Astrocyte (in vitro differentiated cells and primary cell): Measurements from ENCODE around the gene HJURP. TPM values are rescaled to one million over a fixed set of nuclear protein-coding genes. Genes with fewer than 3 reads are reported as not detected.

Source experiments
- DNase-seq: peaks from one replicate; pipeline ENCODE4 v3.0.0-alpha.2; 2010; ENCODE audit warnings: low read depth
- FAIRE-seq: peaks from 2 replicates; lab custom pipeline; 2011; peaks lifted over from hg19 to GRCh38; lab: Jason Lieb, UNC
- H2AFZ ChIP-seq: 2 replicates; pipeline ENCODE4 v1.6.0; 2012; ENCODE audit warnings: low read depth, low read length, inconsistent platforms
- H3K27ac ChIP-seq: 2 replicates; pipeline ENCODE4 v1.5.1; 2011; ENCODE audit warnings: low read depth, low read length, inconsistent platforms
- H3K27me3 ChIP-seq: 2 replicates; pipeline ENCODE4 v1.6.0; 2011; ENCODE audit warnings: low read length, inconsistent platforms; ENCODE audit not compliant: insufficient read depth
- H3K36me3 ChIP-seq: 2 replicates; pipeline ENCODE4 v1.5.1; 2011; ENCODE audit warnings: low read length, inconsistent platforms; ENCODE audit not compliant: insufficient read depth
- H3K4me1 ChIP-seq: 2 replicates; pipeline ENCODE4 v1.5.1; 2011; ENCODE audit warnings: low read length, inconsistent platforms; ENCODE audit not compliant: insufficient read depth
- H3K4me2 ChIP-seq: 2 replicates; pipeline ENCODE4 v1.6.0; 2012; ENCODE audit warnings: low read length, inconsistent platforms
- H3K4me3 ChIP-seq: 2 replicates; pipeline ENCODE4 v1.5.1; 2011; ENCODE audit warnings: low read depth, mild to moderate bottlenecking, low read length, inconsistent platforms; ENCODE audit not compliant: insufficient read depth
- H3K79me2 ChIP-seq: 2 replicates; pipeline ENCODE4 v1.6.0; 2012; ENCODE audit warnings: mild to moderate bottlenecking, low read length, inconsistent platforms; ENCODE audit not compliant: insufficient read depth
- H3K9ac ChIP-seq: 2 replicates; pipeline ENCODE4 v1.6.0; 2012; ENCODE audit warnings: mild to moderate bottlenecking, low read length, inconsistent platforms
- H3K9me3 ChIP-seq: 2 replicates; pipeline ENCODE4 v1.5.1; 2012; ENCODE audit warnings: low read depth, mild to moderate bottlenecking, low read length, inconsistent platforms; ENCODE audit not compliant: insufficient read depth
- H4K20me1 ChIP-seq: 2 replicates; pipeline ENCODE4 v1.6.0; 2012; ENCODE audit warnings: low read length, inconsistent platforms; ENCODE audit not compliant: insufficient read depth
- H3K27ac Mint-ChIP-seq: one replicate; pipeline ENCODE4 v1.8.0; 2021; ENCODE audit warnings: mild to moderate bottlenecking, mixed read lengths; ENCODE audit not compliant: unreplicated experiment
- H3K27me3 Mint-ChIP-seq: one replicate; pipeline ENCODE4 v1.8.0; 2021; ENCODE audit warnings: low read depth, mixed read lengths; ENCODE audit not compliant: unreplicated experiment
- H3K36me3 Mint-ChIP-seq: one replicate; pipeline ENCODE4 v1.8.0; 2021; ENCODE audit warnings: low read depth, mixed read lengths; ENCODE audit not compliant: unreplicated experiment
- H3K4me1 Mint-ChIP-seq: one replicate; pipeline ENCODE4 v1.8.0; 2021; ENCODE audit warnings: low read depth, mixed read lengths; ENCODE audit not compliant: unreplicated experiment
- H3K4me3 Mint-ChIP-seq: one replicate; pipeline ENCODE4 v1.8.0; 2021; ENCODE audit warnings: mild to moderate bottlenecking, moderate library complexity, mixed read lengths; ENCODE audit not compliant: unreplicated experiment
- H3K9me3 Mint-ChIP-seq: one replicate; pipeline ENCODE4 v1.8.0; 2021; ENCODE audit warnings: mild to moderate bottlenecking, mixed read lengths; ENCODE audit not compliant: unreplicated experiment
- CTCF ChIP-seq: IDR thresholded peaks from 2 replicates; pipeline ENCODE4 v1.5.1; 2011; ENCODE audit warnings: low read depth, mild to moderate bottlenecking, inconsistent platforms, low read length, moderate library complexity; ENCODE audit not compliant: insufficient read depth
- EZH2 ChIP-seq: IDR thresholded peaks from 2 replicates; pipeline ENCODE4 v1.6.1; 2012; ENCODE audit warnings: mild to moderate bottlenecking, low read length, inconsistent platforms; ENCODE audit not compliant: insufficient read depth
- total RNA-seq: library from RNA; stranded (reverse); gene quantifications from 2 replicates; pipeline ENCODE4 v1.2.1, GENCODE V29; 2021

HJURP gene
- total RNA-seq, 1 donor from 2014 or later, result 5.9 TPM

DNA sequence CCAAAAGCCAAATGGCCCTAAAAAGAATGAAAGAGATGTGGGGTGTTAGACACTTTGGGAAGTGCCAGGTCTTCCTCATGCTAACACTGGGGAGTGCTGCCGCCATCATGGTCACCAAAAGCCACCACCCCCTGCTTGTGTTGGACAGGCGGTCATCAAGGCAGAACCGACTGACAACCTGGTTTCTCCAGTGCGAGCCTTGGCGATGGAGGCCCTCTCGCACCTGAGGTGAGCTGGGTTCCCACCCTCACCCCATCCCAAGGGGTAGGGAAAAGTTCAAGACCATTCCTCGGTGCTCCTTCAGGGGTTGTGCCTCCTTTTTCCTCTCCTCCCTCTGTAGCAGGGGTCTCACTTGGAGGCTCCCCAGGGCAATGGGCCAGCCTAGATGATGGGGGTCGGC lies 42.6 kb downstream of the HJURP start:
- H3K4me1 Mint-ChIP-seq, result no peaks in the 10 kb centered on the region
- Histone ChIP-seq H3K27ac (no peak overlapping the region), H2AFZ (no peak overlapping the region), H3K9ac (no peak overlapping the region), H4K20me1 (no peaks in the 10 kb centered on the region), H3K4me1 (no peaks in the 10 kb centered on the region), H3K79me2 (no peaks in the 10 kb centered on the region), H3K27me3 (peaks cover 4% of the 10 kb centered on the region), H3K4me2 (no peak overlapping the region), H3K36me3 (no peaks in the 10 kb centered on the region), H3K4me3 (no peak overlapping the region), H3K9me3 (no peaks in the 10 kb centered on the region)
- FAIRE-seq, result no peak
- DNase-seq, result no peak
- no peak overlapping the region for H3K27ac Mint-ChIP-seq
- no peaks in the 10 kb centered on the region for H3K36me3 Mint-ChIP-seq
- H3K9me3 Mint-ChIP-seq, result no peaks in the 10 kb centered on the region
- TF ChIP-seq EZH2 (no peak), CTCF (no peak)
- peaks cover 28% of the 10 kb centered on the region for H3K27me3 Mint-ChIP-seq
- no peak overlapping the region for H3K4me3 Mint-ChIP-seq

GRCh38 chr2:233811087-233811486 lies 43.2 kb downstream of the HJURP start:
- FAIRE-seq (no peak), DNase-seq (no peak)
- H3K27ac Mint-ChIP-seq, result no peak overlapping the region
- H3K4me1 ChIP-seq, result no peaks in the 10 kb centered on the region
- H3K36me3 Mint-ChIP-seq, result no peaks in the 10 kb centered on the region
- H3K9me3 ChIP-seq, result no peaks in the 10 kb centered on the region
- no peaks in the 10 kb centered on the region for H3K9me3 Mint-ChIP-seq
- no peak overlapping the region for H2AFZ ChIP-seq
- H3K27ac ChIP-seq, result no peak overlapping the region
- H3K27me3 Mint-ChIP-seq, result peaks cover 28% of the 10 kb centered on the region
- no peak for TF ChIP-seq EZH2
- no peak for TF ChIP-seq CTCF
- no peak overlapping the region for H3K4me3 Mint-ChIP-seq
- H3K4me2 ChIP-seq, result no peak overlapping the region
- no peaks in the 10 kb centered on the region for H3K79me2 ChIP-seq
- no peaks in the 10 kb centered on the region for H4K20me1 ChIP-seq
- no peaks in the 10 kb centered on the region for H3K36me3 ChIP-seq
- no peak overlapping the region for H3K4me3 ChIP-seq
- peaks cover 4% of the 10 kb centered on the region for H3K27me3 ChIP-seq
- H3K4me1 Mint-ChIP-seq, result no peaks in the 10 kb centered on the region
- no peak overlapping the region for H3K9ac ChIP-seq

- Histone ChIP-seq H4K20me1 (no peaks in the 10 kb centered on the region), H3K9ac (no peak overlapping the region), H3K27ac (no peak overlapping the region), H3K36me3 (no peaks in the 10 kb centered on the region), H3K4me3 (no peak overlapping the region), H2AFZ (no peak overlapping the region), H3K4me2 (no peak overlapping the region), H3K9me3 (no peaks in the 10 kb centered on the region), H3K27me3 (peaks cover 4% of the 10 kb centered on the region), H3K79me2 (no peaks in the 10 kb centered on the region), H3K4me1 (no peaks in the 10 kb centered on the region)
- no peak for FAIRE-seq
- TF ChIP-seq CTCF, result no peak
- no peak for TF ChIP-seq EZH2
- no peaks in the 10 kb centered on the region for H3K9me3 Mint-ChIP-seq
- H3K27me3 Mint-ChIP-seq, result peaks cover 30% of the 10 kb centered on the region
- H3K36me3 Mint-ChIP-seq, result no peaks in the 10 kb centered on the region
- no peak for DNase-seq
- no peaks in the 10 kb centered on the region for H3K4me1 Mint-ChIP-seq
- H3K27ac Mint-ChIP-seq, result no peak overlapping the region
- H3K4me3 Mint-ChIP-seq, result no peak overlapping the region
Observed at GRCh38 chr2:233810385-233810784, 44.0 kb downstream of the HJURP start.
